GM23338 (cell line): ENCODE measurements around the gene CYTH3. TPM values are rescaled to one million over a fixed set of nuclear protein-coding genes. Genes with fewer than 3 reads are reported as not detected.

ENCODE experiments used
- ATAC-seq: fragments of 200-7000 bp; cut with Tn5 transposase; 3 replicates; pipeline ENCODE4 v1.9.1; 2020
- DNase-seq: peaks from one replicate; pipeline ENCODE4 v3.0.0-alpha.2; 2015; ENCODE audit warnings: low spot score
- H2AFZ ChIP-seq: fragments of 200-600 bp; sonication (generic); 2 replicates; pipeline ENCODE4 v1.8.0; 2016; ENCODE audit warnings: antibody characterized with exemption, mild to moderate bottlenecking, moderate library complexity
- H3F3A ChIP-seq: fragments of 200-600 bp; sonication (generic); replicated peaks from 2 replicates; pipeline ENCODE4 v1.8.0; 2017; ENCODE audit warnings: antibody characterized with exemption, mixed run types, low read depth
- H3K27ac ChIP-seq: fragments of 200-600 bp; sonication (generic); 2 replicates; pipeline ENCODE4 v1.6.1; 2016; ENCODE audit warnings: low read depth
- H3K27me3 ChIP-seq: fragments of 200-600 bp; sonication (generic); 2 replicates; pipeline ENCODE4 v1.8.0; 2016; ENCODE audit warnings: mild to moderate bottlenecking, mixed run types, moderate library complexity; ENCODE audit not compliant: insufficient read depth
- H3K36me3 ChIP-seq: fragments of 200-600 bp; sonication (generic); 2 replicates; pipeline ENCODE4 v1.8.0; 2016; ENCODE audit warnings: mild to moderate bottlenecking; ENCODE audit not compliant: insufficient read depth
- H3K4me1 ChIP-seq: fragments of 200-600 bp; sonication (generic); 2 replicates; pipeline ENCODE4 v1.8.0; 2016; ENCODE audit warnings: mild to moderate bottlenecking, moderate library complexity; ENCODE audit not compliant: insufficient read depth
- H3K4me2 ChIP-seq: fragments of 200-600 bp; sonication (generic); 2 replicates; pipeline ENCODE4 v1.7.1; 2017; ENCODE audit warnings: mixed run types
- H3K4me3 ChIP-seq: fragments of 200-600 bp; sonication (generic); 2 replicates; pipeline ENCODE4 v1.6.1; 2016; ENCODE audit warnings: mixed run types
- H3K79me2 ChIP-seq: fragments of 200-600 bp; sonication (generic); replicated peaks from 2 replicates; pipeline ENCODE4 v1.8.0; 2017; ENCODE audit warnings: mild to moderate bottlenecking; ENCODE audit not compliant: insufficient read depth
- H3K9me2 ChIP-seq: fragments of 200-600 bp; sonication (generic); 2 replicates; pipeline ENCODE4 v1.8.0; 2017; ENCODE audit not compliant: insufficient read depth
- H4K20me1 ChIP-seq: fragments of 200-600 bp; sonication (generic); replicated peaks from 2 replicates; pipeline ENCODE4 v1.8.0; 2017; ENCODE audit warnings: mild to moderate bottlenecking; ENCODE audit not compliant: insufficient read depth
- H3K27ac Mint-ChIP-seq: 2 replicates; pipeline ENCODE4 v1.8.0; 2020; ENCODE audit warnings: inconsistent platforms, mild to moderate bottlenecking, moderate library complexity, mixed read lengths
- H3K27me3 Mint-ChIP-seq: 3 replicates; pipeline ENCODE4 v1.8.0; 2022; ENCODE audit warnings: low read depth, mild to moderate bottlenecking, moderate library complexity, mixed read lengths, inconsistent platforms; ENCODE audit not compliant: insufficient read depth, poor library complexity
- H3K36me3 Mint-ChIP-seq: 3 replicates; pipeline ENCODE4 v1.8.0; 2021; ENCODE audit warnings: low read depth, mild to moderate bottlenecking, inconsistent platforms, moderate library complexity, mixed read lengths
- H3K4me1 Mint-ChIP-seq: 3 replicates; pipeline ENCODE4 v1.8.0; 2020; ENCODE audit warnings: mild to moderate bottlenecking, inconsistent platforms, mixed read lengths
- H3K4me3 Mint-ChIP-seq: 3 replicates; pipeline ENCODE4 v1.8.0; 2021; ENCODE audit warnings: moderate library complexity, mild to moderate bottlenecking, inconsistent platforms, mixed read lengths
- H3K9me3 Mint-ChIP-seq: 3 replicates; pipeline ENCODE4 v1.8.0; 2020; ENCODE audit warnings: moderate library complexity, mild to moderate bottlenecking, inconsistent platforms, mixed read lengths
- CREB1 ChIP-seq: fragments of 250-450 bp; sonication (Bioruptor Pico); IDR thresholded peaks from 2 replicates; pipeline ENCODE4 v1.5.0; 2020; ENCODE audit warnings: low read depth, mild to moderate bottlenecking, moderate library complexity
- CTCF ChIP-seq, 2 experiments: fragments of 200-600 bp in 1 of 2; sonication (generic) in 1 of 2; conservative IDR thresholded peaks; 2 replicates each; pipeline versions ENCODE4 v1.5.1 to v1.6.1; 2016 to 2017; ENCODE audit warnings: antibody characterized with exemption in 2 of 2, low read depth in 2 of 2, mild to moderate bottlenecking in 2 of 2, moderate library complexity in 1 of 2
- ETS1 ChIP-seq: IDR thresholded peaks from 2 replicates; pipeline ENCODE4 v1.6.1; 2016; ENCODE audit warnings: antibody characterized with exemption
- EZH2 ChIP-seq: fragments of 200-600 bp; sonication (generic); IDR thresholded peaks from one replicate; pipeline ENCODE4 v1.8.0; 2017; ENCODE audit warnings: antibody characterized with exemption, mild to moderate bottlenecking, low read depth; ENCODE audit not compliant: unreplicated experiment
- EZH2phosphoT487 ChIP-seq: fragments of 200-600 bp; sonication (generic); IDR thresholded peaks from one replicate; pipeline ENCODE4 v1.8.1; 2018; ENCODE audit warnings: antibody characterized with exemption; ENCODE audit not compliant: unreplicated experiment
- JUNB ChIP-seq: IDR thresholded peaks from one replicate; pipeline ENCODE4 v1.6.1; 2016; ENCODE audit warnings: antibody characterized with exemption; ENCODE audit not compliant: unreplicated experiment
- NANOG ChIP-seq: IDR thresholded peaks from 2 replicates; pipeline ENCODE4 v1.6.1; 2016; ENCODE audit warnings: antibody characterized with exemption, borderline replicate concordance
- POLR2AphosphoS5 ChIP-seq: IDR thresholded peaks from 2 replicates; pipeline ENCODE4 v1.6.1; 2016; ENCODE audit warnings: antibody characterized with exemption, low read depth
- REST ChIP-seq: IDR thresholded peaks from one replicate; pipeline ENCODE4 v1.6.1; 2018; ENCODE audit warnings: antibody characterized with exemption; ENCODE audit not compliant: unreplicated experiment
- STAT1 ChIP-seq: IDR thresholded peaks from one replicate; pipeline ENCODE4 v1.6.1; 2016; ENCODE audit warnings: antibody characterized with exemption; ENCODE audit not compliant: unreplicated experiment
- ZNF114 ChIP-seq: fragments of 250-450 bp; sonication (Bioruptor Pico); IDR thresholded peaks from 2 replicates; pipeline ENCODE4 v1.5.0; 2020; ENCODE audit warnings: mild to moderate bottlenecking, moderate library complexity
- ZNF331 ChIP-seq: fragments of 250-450 bp; sonication (Bioruptor Pico); IDR thresholded peaks from 2 replicates; pipeline ENCODE4 v1.5.0; 2020; ENCODE audit warnings: low read depth, mild to moderate bottlenecking, moderate library complexity
- ZNF462 ChIP-seq: fragments of 250-450 bp; sonication (Bioruptor Pico); IDR thresholded peaks from 2 replicates; pipeline ENCODE4 v1.5.0; 2020; ENCODE audit warnings: mild to moderate bottlenecking, moderate library complexity
- polyA plus RNA-seq: library from polyadenylated mRNA; unstranded; fragments of >200 nt; fragmentation: Nextera tagmentation; extraction: Ambion mirVana; gene quantifications from 2 replicates; pipeline ENCODE4 v1.2.1, GENCODE V29; 2016
- total RNA-seq: library from RNA; depleted of rRNA; stranded (reverse); fragments of >200 nt; shearing (Covaris generic); gene quantifications from 2 replicates; pipeline ENCODE4 v1.2.3, GENCODE V29; 2014

Gene CYTH3
- total and polyA plus RNA-seq, 2 experiments from 2014 or later = 4.6 to 15.3 TPM

- H3K4me1 Mint-ChIP-seq = peaks cover 37% of the 10 kb centered on the region
- no peak overlapping the region for H3K4me3 ChIP-seq
- no peak for DNase-seq
- TF ChIP-seq ZNF462 (CRISPR knock-in tag) (no peak), EZH2 (no peak), POLR2AphosphoS5 (no peak), ZNF331 (no peak), CTCF (conservative IDR thresholded peaks at IDR 0.05; ENCODE audit: low read depth in 2 of 2) (no peak), ETS1 (no peak), REST (no peak), EZH2phosphoT487 (no peak), JUNB (no peak), ZNF114 (CRISPR knock-in tag) (no peak), STAT1 (no peak), NANOG (no peak), CREB1 (no peak)
- H3K9me2 ChIP-seq = no peaks in the 10 kb centered on the region
- no peak overlapping the region for H3K4me3 Mint-ChIP-seq
- H3K4me1 ChIP-seq = peaks cover 8% of the 10 kb centered on the region
- H3K27me3 ChIP-seq = no peaks in the 10 kb centered on the region
- no peaks in the 10 kb centered on the region for H4K20me1 ChIP-seq
- H2AFZ ChIP-seq = no peak overlapping the region
- no peaks in the 10 kb centered on the region for H3K36me3 Mint-ChIP-seq
- no peak overlapping the region for H3K4me2 ChIP-seq
- H3K9me3 Mint-ChIP-seq = no peaks in the 10 kb centered on the region
- H3K79me2 ChIP-seq = peaks cover 31% of the 10 kb centered on the region
- no peak for ATAC-seq
- no peaks in the 10 kb centered on the region for H3K36me3 ChIP-seq
- no peak overlapping the region for H3K27ac ChIP-seq
- H3F3A ChIP-seq = no peaks in the 10 kb centered on the region
- no peaks in the 10 kb centered on the region for H3K27me3 Mint-ChIP-seq
- H3K27ac Mint-ChIP-seq = no peak overlapping the region
Measured at GRCh38 chr7:6251653-6252052, 20.8 kb downstream of the CYTH3 start.
